AG04449 (cell line): ENCODE data around the gene DNAJB6.

Experiments
- CTCF ChIA-PET: fragments of 350-600 bp; formaldehyde crosslinking; extraction: SDS; loops from one replicate; lab custom pipeline; 2021; ENCODE audit warnings: antibody characterized with exemption; lab: Yijun Ruan, JAX
- POLR2A ChIA-PET: fragments of 400-600, 350-600 bp; formaldehyde crosslinking; extraction: SDS; loops from one replicate; lab custom pipeline; 2020; ENCODE audit warnings: antibody characterized with exemption, inconsistent platforms; lab: Yijun Ruan, JAX
- DNase-seq: peaks from one replicate; pipeline ENCODE4 v3.0.0-alpha.2; 2010; ENCODE audit warnings: low read depth, low spot score
- H3K4me3 ChIP-seq: 2 replicates; pipeline ENCODE4 v1.5.1; 2011; ENCODE audit warnings: low read depth, mild to moderate bottlenecking, control low read depth, low read length
- TF ChIP-seq, protein P1 (sequence below): IDR thresholded peaks from one replicate; pipeline ENCODE4 v1.5.1; 2011; ENCODE audit warnings: mild to moderate bottlenecking, moderate library complexity, low read length, control low read depth, inconsistent platforms; ENCODE audit not compliant: insufficient read depth; ENCODE audit errors: missing control alignments

The DNAJB6 gene

DNA sequence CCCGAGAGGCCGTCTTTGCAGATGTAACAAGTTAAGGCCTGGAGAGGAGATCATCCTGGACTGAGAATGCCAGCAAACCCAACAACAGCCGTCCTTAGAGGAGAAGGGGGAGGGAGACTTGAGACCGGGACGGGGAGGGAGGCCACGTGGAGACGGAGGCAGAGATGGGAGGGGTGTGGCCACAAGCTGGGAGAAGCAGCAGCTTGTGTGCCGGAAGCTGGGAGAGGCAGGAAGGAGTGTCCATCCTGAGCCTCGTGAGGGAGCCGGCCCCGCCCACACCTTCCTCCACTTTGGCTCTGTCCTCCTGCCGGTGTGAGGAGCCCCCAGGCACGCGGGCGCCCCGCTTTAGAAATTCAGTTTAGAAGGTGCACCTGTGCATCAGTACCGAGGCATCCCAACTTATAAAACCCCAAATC is 95.7 kb downstream of the DNAJB6 start:
- TF ChIP-seq, protein P1, sequence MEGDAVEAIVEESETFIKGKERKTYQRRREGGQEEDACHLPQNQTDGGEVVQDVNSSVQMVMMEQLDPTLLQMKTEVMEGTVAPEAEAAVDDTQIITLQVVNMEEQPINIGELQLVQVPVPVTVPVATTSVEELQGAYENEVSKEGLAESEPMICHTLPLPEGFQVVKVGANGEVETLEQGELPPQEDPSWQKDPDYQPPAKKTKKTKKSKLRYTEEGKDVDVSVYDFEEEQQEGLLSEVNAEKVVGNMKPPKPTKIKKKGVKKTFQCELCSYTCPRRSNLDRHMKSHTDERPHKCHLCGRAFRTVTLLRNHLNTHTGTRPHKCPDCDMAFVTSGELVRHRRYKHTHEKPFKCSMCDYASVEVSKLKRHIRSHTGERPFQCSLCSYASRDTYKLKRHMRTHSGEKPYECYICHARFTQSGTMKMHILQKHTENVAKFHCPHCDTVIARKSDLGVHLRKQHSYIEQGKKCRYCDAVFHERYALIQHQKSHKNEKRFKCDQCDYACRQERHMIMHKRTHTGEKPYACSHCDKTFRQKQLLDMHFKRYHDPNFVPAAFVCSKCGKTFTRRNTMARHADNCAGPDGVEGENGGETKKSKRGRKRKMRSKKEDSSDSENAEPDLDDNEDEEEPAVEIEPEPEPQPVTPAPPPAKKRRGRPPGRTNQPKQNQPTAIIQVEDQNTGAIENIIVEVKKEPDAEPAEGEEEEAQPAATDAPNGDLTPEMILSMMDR, result no peak
- ChIA-PET CTCF (interaction anchor here (0.7 to 1.2 kb wide), 4 partner anchors 13 to 1545 kb away, joined by 3 to 5 read pairs (median 4); no protein-coding TSS in a partner anchor), POLR2A (no interaction called here)
- H3K4me3 ChIP-seq, result peak overlapping the region; percentile 32
- no peak for DNase-seq

DNA sequence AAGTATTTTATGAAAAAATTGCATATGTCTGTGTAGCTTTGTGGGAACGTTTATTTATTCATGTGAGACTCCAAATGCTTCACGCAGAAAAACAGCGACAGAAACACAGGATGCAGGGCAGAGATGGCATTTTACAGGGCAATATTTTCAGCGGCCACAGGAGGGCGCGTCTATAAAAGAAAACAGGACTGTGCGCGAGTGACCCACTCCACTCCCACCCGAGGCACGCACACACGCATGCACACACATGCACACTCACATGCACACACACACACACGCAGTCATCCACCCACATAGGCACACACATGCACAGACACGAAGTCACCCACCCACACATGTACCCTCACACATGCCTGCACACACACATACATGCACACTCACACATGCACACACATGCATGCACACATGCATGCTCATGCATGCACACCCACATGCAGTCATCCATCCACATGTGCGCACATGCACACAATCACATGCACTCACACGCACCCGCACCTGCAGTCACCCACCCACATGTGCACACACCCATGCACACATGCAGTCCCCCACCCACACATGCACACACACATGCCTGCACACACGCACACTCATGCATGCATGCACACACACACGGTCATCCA is 96.3 kb downstream of the DNAJB6 start:
- peak overlapping the region; percentile 32 for H3K4me3 ChIP-seq
- DNase-seq, result no peak
- ChIA-PET CTCF (interaction anchor here (0.7 to 1.2 kb wide), 4 partner anchors 14 to 1544 kb away, joined by 3 to 5 read pairs (median 4); no protein-coding TSS in a partner anchor), POLR2A (no interaction called here)
- TF ChIP-seq, protein P1, result peak; percentile 56

DNA sequence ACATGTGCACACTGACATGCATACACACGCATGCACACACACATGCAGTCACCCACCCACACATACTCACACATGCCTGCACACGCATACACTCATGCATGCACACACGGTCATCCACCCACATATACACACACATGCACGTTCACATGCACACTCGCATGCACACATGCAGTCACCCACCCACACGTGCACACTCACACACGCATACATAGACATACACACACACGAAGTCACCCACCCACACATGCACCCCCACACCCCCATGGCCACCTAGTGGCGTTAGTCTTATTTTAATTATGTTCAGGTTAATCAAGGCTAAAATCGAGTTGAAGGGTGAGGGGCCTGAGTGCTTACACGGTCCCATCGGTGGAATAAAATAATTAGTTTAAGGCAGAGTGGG is 96.8 kb downstream of the DNAJB6 start:
- CTCF ChIA-PET, result interaction anchor here (1.0 to 1.7 kb wide), 2 partner anchors 11 to 45 kb away, joined by 3 to 5 read pairs; no protein-coding TSS in a partner anchor
- TF ChIP-seq, protein P1, result no peak
- POLR2A ChIA-PET, result no interaction called here

DNA sequence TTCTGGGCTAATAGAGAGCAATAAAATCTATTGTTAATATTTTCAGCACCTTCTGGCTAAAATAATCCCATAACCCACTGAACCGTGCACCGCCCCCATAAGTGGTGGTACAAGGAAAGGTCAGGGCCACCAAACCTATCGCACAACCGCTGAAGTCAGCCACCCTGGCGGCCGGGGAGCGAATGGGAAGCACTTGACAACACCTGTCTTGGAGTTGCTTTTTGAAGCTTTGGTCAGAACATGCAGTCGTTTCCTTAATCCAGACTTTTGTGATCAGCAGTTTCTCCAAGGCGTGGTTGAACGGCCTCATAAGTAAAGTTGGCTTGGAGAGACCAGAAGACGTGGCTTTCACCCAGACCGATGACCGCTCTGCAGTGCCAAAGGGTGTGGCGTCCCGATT is 97.4 kb downstream of the DNAJB6 start:
- no peak overlapping the region for H3K4me3 ChIP-seq
- TF ChIP-seq, protein P1, result no peak
- CTCF ChIA-PET, result interaction anchor here (1.0 to 1.7 kb wide), 3 partner anchors 11 to 45 kb away, joined by 3 to 5 read pairs (median 3); no protein-coding TSS in a partner anchor
- DNase-seq, result no peak
- POLR2A ChIA-PET, result no interaction called here

More for the DNA sequence above, 96.8 kb downstream of the DNAJB6 start:
- DNase-seq, result no peak
- no peak overlapping the region for H3K4me3 ChIP-seq

DNA sequence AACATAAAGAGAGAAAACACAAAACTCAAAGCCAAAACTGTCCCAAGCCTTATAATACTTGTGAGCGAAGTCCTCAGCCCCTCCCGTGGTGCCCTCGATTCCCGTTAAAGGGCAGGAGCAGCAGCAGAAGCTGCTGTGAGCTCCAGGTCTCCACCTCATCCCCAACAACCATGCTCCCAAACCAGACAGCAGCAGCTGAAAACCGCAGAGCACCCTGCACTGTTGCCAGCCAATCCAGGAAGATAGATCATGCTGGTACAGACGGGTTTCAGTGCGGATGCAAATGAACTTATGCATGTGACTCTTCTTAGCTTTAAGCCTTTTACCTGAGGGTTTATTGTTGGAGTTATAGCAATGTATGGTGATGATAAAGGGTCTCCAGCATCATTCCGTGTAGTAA is 97.9 kb downstream of the DNAJB6 start:
- TF ChIP-seq, protein P1, result no peak
- CTCF ChIA-PET, result interaction anchor here (1.0 to 1.7 kb wide), 3 partner anchors 10 to 44 kb away, joined by 3 to 5 read pairs (median 3); no protein-coding TSS in a partner anchor
- POLR2A ChIA-PET, result no interaction called here
- DNase-seq, result no peak
- no peak overlapping the region for H3K4me3 ChIP-seq

DNA sequence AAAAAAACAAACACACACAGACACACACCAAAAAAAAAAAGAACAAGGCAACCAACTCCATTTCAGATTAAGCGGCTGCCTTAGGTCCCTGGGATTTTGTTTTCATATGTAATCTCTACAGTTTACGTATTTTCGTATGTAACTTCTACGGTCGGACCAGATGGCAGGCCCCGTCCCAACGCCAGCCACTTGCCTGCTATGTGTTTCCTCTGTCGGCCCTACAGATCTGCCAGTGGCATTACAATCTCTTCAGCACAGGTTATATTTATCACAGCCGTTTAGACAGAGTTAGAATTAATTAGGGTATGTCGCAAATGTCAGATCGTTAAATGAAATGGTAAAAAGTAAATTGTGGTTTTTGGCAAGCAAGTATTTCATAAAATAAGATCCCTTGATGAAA is 99.3 kb downstream of the DNAJB6 start:
- DNase-seq, result no peak
- ChIA-PET CTCF (no interaction called here), POLR2A (no interaction called here)
- no peak overlapping the region for H3K4me3 ChIP-seq
- TF ChIP-seq, protein P1, result no peak
